HCT116 (cell line): ENCODE data around the gene CCNK. TPM values are rescaled to one million over a fixed set of nuclear protein-coding genes. Genes with fewer than 3 reads are reported as not detected.

Experiments used
- ATAC-seq: fragments of 200-7000 bp; cut with Tn5 transposase; 2 replicates; pipeline ENCODE4 v1.9.1; 2020; ENCODE audit warnings: mild to moderate bottlenecking, moderate library complexity
- BruUV-seq: library from RNA; stranded (reverse); fragments of 400-500 nt; replicated peaks from 2 replicates; lab custom pipeline; 2021; lab: Mats Ljungman, UMichigan
- CTCF ChIA-PET: fragments of 300-600 bp; sonication (Branson Sonifier 250); formaldehyde crosslinking; loops from one replicate; lab custom pipeline; 2021; ENCODE audit warnings: antibody characterized with exemption; lab: Charles Lee
- POLR2A ChIA-PET: fragments of 300-600, 350-600 bp; sonication (Branson Sonifier 250); formaldehyde crosslinking; loops from one replicate; lab custom pipeline; 2021; ENCODE audit warnings: antibody characterized with exemption; lab: Charles Lee
- RAD21 ChIA-PET, 2 experiments: fragments of 300-600 bp; sonication (Branson Sonifier 250); formaldehyde crosslinking; loops; one replicate each; lab custom pipeline; 2023; ENCODE audit warnings: low total read pairs in 2 of 2; ENCODE audit not compliant: uncharacterized antibody in 2 of 2, unreplicated experiment in 2 of 2, low non-redundant PET in 1 of 2; lab: Charles Lee
- DNase-seq: peaks from one replicate; pipeline ENCODE4 v3.0.0-alpha.2; 2010; ENCODE audit warnings: low read depth, low spot score
- H2AFZ ChIP-seq: fragments of 200-600 bp; shearing (Covaris generic), sonication (generic); 2 replicates; pipeline ENCODE4 v1.6.1; 2017; ENCODE audit warnings: low read depth, mixed run types, mixed read lengths, antibody characterized with exemption, low read length; ENCODE audit not compliant: poor library complexity, severe bottlenecking
- H3K27ac ChIP-seq: 2 replicates; pipeline ENCODE4 v1.5.1; 2012; ENCODE audit warnings: low read depth, low read length
- H3K27me3 ChIP-seq: fragments of 200-600 bp; sonication (generic); 2 replicates; pipeline ENCODE4 v1.6.1; 2016; ENCODE audit warnings: mixed run types, low read length, mixed read lengths; ENCODE audit not compliant: insufficient read depth
- H3K36me3 ChIP-seq, 2 experiments: fragments of 200-500 bp in 1 of 2; fragments of 200-600 bp in 1 of 2; sonication (Bioruptor generic) in 1 of 2; sonication (generic) in 1 of 2; 2 replicates each; pipeline versions ENCODE4 v1.5.1 to v1.6.1; 2014 to 2016; ENCODE audit warnings: low read length in 2 of 2, inconsistent platforms in 1 of 2, mixed read lengths in 1 of 2, mixed run types in 1 of 2; ENCODE audit not compliant: insufficient read depth in 2 of 2, control insufficient read depth in 1 of 2
- H3K4me1 ChIP-seq, 2 experiments: fragments of 200-600 bp in 1 of 2; sonication (generic) in 1 of 2; 2 replicates each; pipeline versions ENCODE4 v1.5.1 to v1.6.1; 2012 to 2017; ENCODE audit warnings: low read length in 2 of 2, inconsistent platforms in 1 of 2, mild to moderate bottlenecking in 1 of 2, mixed read lengths in 1 of 2, mixed run types in 1 of 2, moderate library complexity in 1 of 2; ENCODE audit not compliant: insufficient read depth in 2 of 2, control insufficient read depth in 1 of 2
- H3K4me2 ChIP-seq: fragments of 200-600 bp; sonication (generic); 2 replicates; pipeline ENCODE4 v1.6.1; 2017; ENCODE audit warnings: mixed run types, low read length, mixed read lengths
- H3K4me3 ChIP-seq, 2 experiments: fragments of 200-600 bp in 1 of 2; sonication (generic) in 1 of 2; replicated peaks in 1 of 2; 2 replicates each; pipeline ENCODE4 v1.5.1; 2011 to 2016; ENCODE audit warnings: low read length in 2 of 2, control low read depth in 1 of 2, low read depth in 1 of 2, mild to moderate bottlenecking in 1 of 2, mixed read lengths in 1 of 2, mixed run types in 1 of 2
- H3K79me2 ChIP-seq: fragments of 200-600 bp; sonication (generic); 2 replicates; pipeline ENCODE4 v1.6.1; 2017; ENCODE audit warnings: mild to moderate bottlenecking, mixed run types, low read length, moderate library complexity, mixed read lengths; ENCODE audit not compliant: insufficient read depth
- H3K9ac ChIP-seq: fragments of 200-600 bp; sonication (generic); 2 replicates; pipeline ENCODE4 v1.6.1; 2016; ENCODE audit warnings: low read length, mixed read lengths
- H3K9me2 ChIP-seq: fragments of 200-600 bp; sonication (generic), shearing (Covaris generic); 2 replicates; pipeline ENCODE4 v1.6.1; 2017; ENCODE audit warnings: mixed run types, mild to moderate bottlenecking, moderate library complexity; ENCODE audit not compliant: insufficient read depth
- H3K9me3 ChIP-seq, 2 experiments: fragments of 200-500 bp in 1 of 2; fragments of 200-600 bp in 1 of 2; sonication (Bioruptor generic) in 1 of 2; sonication (generic) in 1 of 2; 2 replicates each; pipeline ENCODE4 v1.6.1; 2014 to 2017; ENCODE audit warnings: low read length in 2 of 2, mixed read lengths in 2 of 2, inconsistent platforms in 1 of 2, low read depth in 1 of 2, mild to moderate bottlenecking in 1 of 2, mixed run types in 1 of 2, moderate library complexity in 1 of 2; ENCODE audit not compliant: control insufficient read depth in 1 of 2, insufficient read depth in 1 of 2
- H4K20me1 ChIP-seq: fragments of 200-600 bp; sonication (generic), shearing (Covaris generic); 2 replicates; pipeline ENCODE4 v1.6.1; 2017; ENCODE audit warnings: mixed run types, mild to moderate bottlenecking, moderate library complexity; ENCODE audit not compliant: insufficient read depth
- CBX3 ChIP-seq: IDR thresholded peaks from 2 replicates; pipeline ENCODE4 v1.6.1; 2012; ENCODE audit warnings: low read depth
- CTCF ChIP-seq, 3 experiments: fragments of 200-600 bp in 1 of 3; sonication (generic) in 1 of 3; IDR thresholded peaks in 2 of 3; conservative IDR thresholded peaks in 1 of 3; 2 replicates each; pipeline ENCODE4 v1.5.1; 2012 to 2017; ENCODE audit warnings: low read depth in 2 of 3, low read length in 2 of 3, antibody characterized with exemption in 1 of 3, borderline replicate concordance in 1 of 3, control low read depth in 1 of 3, mild to moderate bottlenecking in 1 of 3, mixed read lengths in 1 of 3, mixed run types in 1 of 3, moderate library complexity in 1 of 3; ENCODE audit not compliant: insufficient read depth in 1 of 3
- ELF1 ChIP-seq: IDR thresholded peaks from 2 replicates; pipeline ENCODE4 v1.6.1; 2012; ENCODE audit warnings: low read depth, borderline replicate concordance
- EZH2 ChIP-seq: fragments of 200-600 bp; sonication (generic); IDR thresholded peaks from 2 replicates; pipeline ENCODE4 v1.6.1; 2017; ENCODE audit warnings: antibody characterized with exemption, mixed run types
- JUND ChIP-seq: IDR thresholded peaks from 2 replicates; pipeline ENCODE4 v1.6.1; 2012
- POLR2A ChIP-seq: IDR thresholded peaks from 2 replicates; pipeline ENCODE4 v1.7.0; 2011; ENCODE audit warnings: borderline replicate concordance; ENCODE audit not compliant: insufficient read depth, insufficient read length; ENCODE audit errors: extremely low read depth
- POLR2AphosphoS5 ChIP-seq: IDR thresholded peaks from 2 replicates; pipeline ENCODE4 v1.6.1; 2011; ENCODE audit warnings: mild to moderate bottlenecking, low read depth, low read length, moderate library complexity
- SIN3A ChIP-seq: IDR thresholded peaks from 2 replicates; pipeline ENCODE4 v1.6.1; 2012; ENCODE audit warnings: low read depth
- SP1 ChIP-seq: IDR thresholded peaks from 2 replicates; pipeline ENCODE4 v1.6.1; 2012; ENCODE audit warnings: low read depth
- SRF ChIP-seq: IDR thresholded peaks from 2 replicates; pipeline ENCODE4 v1.6.1; 2012; ENCODE audit warnings: low read depth
- TCF7L2 ChIP-seq: IDR thresholded peaks from 2 replicates; pipeline ENCODE4 v1.7.0; 2011; ENCODE audit warnings: borderline replicate concordance, inconsistent platforms; ENCODE audit not compliant: insufficient read depth, insufficient read length; ENCODE audit errors: extremely low read depth
- YY1 ChIP-seq: IDR thresholded peaks from 2 replicates; pipeline ENCODE4 v1.6.1; 2011; ENCODE audit warnings: low read length, low read depth, moderate library complexity, mild to moderate bottlenecking; ENCODE audit not compliant: insufficient replicate concordance; ENCODE audit errors: extremely low read depth
- ZBTB33 ChIP-seq: IDR thresholded peaks from 2 replicates; pipeline ENCODE4 v1.6.1; 2011; ENCODE audit warnings: mild to moderate bottlenecking, low read length, moderate library complexity; ENCODE audit not compliant: insufficient replicate concordance; ENCODE audit errors: extremely low read depth
- intact Hi-C: fragments of 100-400 bp; cut with micrococcal nuclease; formaldehyde crosslinking; loops from 2 replicates; pipeline ENCODE4 v1.10.0; 2022
- total RNA-seq: library from RNA; stranded (reverse); gene quantifications from one replicate; pipeline ENCODE4 v1.2.1, GENCODE V29; 2021; ENCODE audit not compliant: unreplicated experiment

Gene CCNK
- total RNA-seq, 1 experiment from 2014 or later = 68.2 TPM

- peaks cover 90% of the 10 kb centered on the region for H3K79me2 ChIP-seq
- peak overlapping the region; percentile 93 for H3K9ac ChIP-seq
- peaks cover 23% of the 10 kb centered on the region; the same call in 1 of the 2 replicates for H4K20me1 ChIP-seq
- H2AFZ ChIP-seq = no peak overlapping the region
- DNase-seq (no peak), ATAC-seq (no peak)
- H3K4me1 ChIP-seq = peaks cover 10 to 18% of the 10 kb centered on the region in 2 experiments; a peak in 3 of 4 replicates
- no peaks in the 10 kb centered on the region for H3K9me3 ChIP-seq
- TF ChIP-seq CTCF (IDR thresholded peaks at IDR 0.05 in 2 of 3, conservative IDR thresholded peaks at IDR 0.05 in 1 of 3; ENCODE audit: borderline replicate concordance in 1 of 3, insufficient read depth in 1 of 3, low read depth in 2 of 3, low read length in 2 of 3) (no peak), ELF1 (peak; percentile 57)
- H3K27ac ChIP-seq = peak overlapping the region; percentile 66
- no peaks in the 10 kb centered on the region for H3K27me3 ChIP-seq
- peak overlapping the region; percentile 76 to 89 for H3K4me3 ChIP-seq
- ChIA-PET CTCF (no interaction called here), RAD21 (no interaction called here), POLR2A (interaction anchor here (1.0 to 1.2 kb wide), 3 partner anchors 10 to 119 kb away, joined by 3 to 5 read pairs (median 4); no protein-coding TSS in a partner anchor)
- no peaks in the 10 kb centered on the region for H3K36me3 ChIP-seq
- no TSS peak for BruUV-seq
- intact Hi-C loops = loop anchor here (2.0 kb wide), 1 partner anchor 123 kb away; the partner anchor contains the start of gene CCDC85C
- no peaks in the 10 kb centered on the region for H3K9me2 ChIP-seq
- H3K4me2 ChIP-seq = peak overlapping the region; percentile 96
Observed at GRCh38 chr14:99481745-99482099, 513 bp downstream of the CCNK start.

- ChIA-PET CTCF (no interaction called here), RAD21 (no interaction called here), POLR2A (no interaction called here)
- BruUV-seq = no TSS peak
- no peaks in the 10 kb centered on the region for H3K9me3 ChIP-seq
- no peak overlapping the region for H3K27ac ChIP-seq
- H3K4me2 ChIP-seq = no peak overlapping the region
- H3K79me2 ChIP-seq = peaks cover 90% of the 10 kb centered on the region
- ATAC-seq = no peak
- intact Hi-C loops = no loop called here
- peaks cover 29% of the 10 kb centered on the region; the same call in 1 of the 2 replicates for H4K20me1 ChIP-seq
- no peak overlapping the region for H2AFZ ChIP-seq
- H3K4me3 ChIP-seq = no peak overlapping the region
- DNase-seq = no peak
- H3K9me2 ChIP-seq = no peaks in the 10 kb centered on the region
- H3K4me1 ChIP-seq = peaks cover 9 to 14% of the 10 kb centered on the region in 2 experiments; a peak in 3 of 4 replicates
- H3K9ac ChIP-seq = no peak overlapping the region
- no peaks in the 10 kb centered on the region for H3K27me3 ChIP-seq
- no peaks in the 10 kb centered on the region for H3K36me3 ChIP-seq
- TF ChIP-seq YY1 (no peak), CTCF (IDR thresholded peaks at IDR 0.05 in 2 of 3, conservative IDR thresholded peaks at IDR 0.05 in 1 of 3; ENCODE audit: borderline replicate concordance in 1 of 3, insufficient read depth in 1 of 3, low read depth in 2 of 3, low read length in 2 of 3) (no peak), TCF7L2 (no peak), SRF (no peak), ZBTB33 (no peak), POLR2AphosphoS5 (no peak), CBX3 (no peak), SIN3A (no peak), EZH2 (no peak), SP1 (no peak), POLR2A (no peak), JUND (no peak)
Observed at GRCh38 chr14:99484106-99484505, 2.9 kb downstream of the CCNK start.
